Fibroblast of the aortic adventitia (primary cell): ENCODE data around the gene TUBD1. TPM values are rescaled to one million over a fixed set of nuclear protein-coding genes. Genes with fewer than 3 reads are reported as not detected.
A peak's percentile ranks its signal among the peaks of the same experiment; 100 is the strongest.
"Not testable (repeated sequence)": the region's sequence is repeated elsewhere in the genome, so short reads cannot be mapped to it uniquely, and the experiment has no call there.

Source experiments
- DNase-seq: peaks from one replicate; pipeline ENCODE4 v3.0.0-alpha.2; 2010; ENCODE audit warnings: low read depth
- H3K4me3 ChIP-seq: 2 replicates; pipeline ENCODE4 v1.5.1; 2011; ENCODE audit warnings: low read depth, mild to moderate bottlenecking, control low read depth, low read length, moderate library complexity
- total RNA-seq: library from RNA; depleted of rRNA; stranded (reverse); fragments of >200 nt; gene quantifications from 2 replicates; pipeline ENCODE4 v1.2.3, GENCODE V29; 2012; ENCODE audit warnings: low replicate concordance
- TF ChIP-seq, protein P1 (sequence below): IDR thresholded peaks from 2 replicates; pipeline ENCODE4 v1.5.1; 2011; ENCODE audit warnings: mild to moderate bottlenecking, low read length, control low read depth, inconsistent platforms; ENCODE audit not compliant: insufficient read depth

The TUBD1 gene
- total RNA-seq, 1 donor = 6.9 TPM

GRCh38 chr17:59858932-59859331 lies 33.8 kb downstream of the TUBD1 start:
- no peak for DNase-seq
- TF ChIP-seq, protein P1, sequence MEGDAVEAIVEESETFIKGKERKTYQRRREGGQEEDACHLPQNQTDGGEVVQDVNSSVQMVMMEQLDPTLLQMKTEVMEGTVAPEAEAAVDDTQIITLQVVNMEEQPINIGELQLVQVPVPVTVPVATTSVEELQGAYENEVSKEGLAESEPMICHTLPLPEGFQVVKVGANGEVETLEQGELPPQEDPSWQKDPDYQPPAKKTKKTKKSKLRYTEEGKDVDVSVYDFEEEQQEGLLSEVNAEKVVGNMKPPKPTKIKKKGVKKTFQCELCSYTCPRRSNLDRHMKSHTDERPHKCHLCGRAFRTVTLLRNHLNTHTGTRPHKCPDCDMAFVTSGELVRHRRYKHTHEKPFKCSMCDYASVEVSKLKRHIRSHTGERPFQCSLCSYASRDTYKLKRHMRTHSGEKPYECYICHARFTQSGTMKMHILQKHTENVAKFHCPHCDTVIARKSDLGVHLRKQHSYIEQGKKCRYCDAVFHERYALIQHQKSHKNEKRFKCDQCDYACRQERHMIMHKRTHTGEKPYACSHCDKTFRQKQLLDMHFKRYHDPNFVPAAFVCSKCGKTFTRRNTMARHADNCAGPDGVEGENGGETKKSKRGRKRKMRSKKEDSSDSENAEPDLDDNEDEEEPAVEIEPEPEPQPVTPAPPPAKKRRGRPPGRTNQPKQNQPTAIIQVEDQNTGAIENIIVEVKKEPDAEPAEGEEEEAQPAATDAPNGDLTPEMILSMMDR = no peak
- H3K4me3 ChIP-seq = no peak overlapping the region

- TF ChIP-seq, protein P1 = no peak
- DNase-seq = peak; percentile 57
- H3K4me3 ChIP-seq = no peak overlapping the region
Measured at GRCh38 chr17:59858167-59858816, 34.5 kb downstream of the TUBD1 start.

GRCh38 chr17:59856859-59857794 lies 35.6 kb downstream of the TUBD1 start:
- H3K4me3 ChIP-seq = no peak overlapping the region
- TF ChIP-seq, protein P1 = no peak

DNA sequence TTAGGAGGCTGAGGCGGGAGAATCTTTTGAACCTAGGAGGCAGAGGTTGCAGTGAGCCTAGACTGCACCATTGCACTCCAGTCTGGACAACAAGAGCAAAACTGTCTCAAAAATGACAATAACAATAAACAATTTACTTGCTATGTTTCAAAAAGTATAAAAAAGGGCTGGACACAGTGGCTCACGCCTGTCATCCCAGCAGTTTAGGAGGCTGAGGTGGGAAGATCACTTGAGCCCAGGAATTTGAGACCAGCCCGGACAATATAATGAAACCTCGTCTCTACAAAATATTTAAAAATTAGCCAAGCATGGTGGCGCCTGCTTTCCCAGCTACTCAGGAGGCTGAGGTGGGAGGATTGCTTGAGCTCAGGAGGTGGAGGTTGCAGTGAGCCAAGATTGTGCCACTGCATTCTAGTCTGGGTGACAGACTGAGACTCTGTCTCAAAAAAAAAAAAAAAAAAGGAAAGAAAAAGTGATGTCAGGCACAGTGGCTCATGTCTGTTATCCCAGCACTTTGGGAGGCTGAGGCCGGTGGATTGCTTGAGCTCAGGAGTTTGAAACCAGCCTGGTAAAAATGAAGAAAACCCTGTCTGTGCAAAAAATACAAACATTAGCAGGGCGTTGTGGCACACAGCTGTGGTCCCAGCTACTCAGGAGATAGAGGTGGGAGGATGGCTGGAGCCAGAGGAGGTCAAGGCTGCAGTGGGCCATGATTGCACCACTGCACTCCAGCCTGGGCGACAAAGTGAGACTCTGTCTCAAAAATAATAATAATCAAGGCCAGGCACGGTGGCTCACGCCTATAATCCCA lies 38.6 kb downstream of the TUBD1 start:
- DNase-seq, H3K4me3 ChIP-seq: not testable (repeated sequence)

More at GRCh38 chr17:59856859-59857794, 35.6 kb downstream of the TUBD1 start:
- DNase-seq = no peak

GRCh38 chr17:59853168-59853918 lies 39.4 kb downstream of the TUBD1 start:
- TF ChIP-seq, protein P1 = peak; percentile 33
- no peak overlapping the region for H3K4me3 ChIP-seq
- DNase-seq = peak; percentile 80

- not testable (repeated sequence) for DNase-seq, H3K4me3 ChIP-seq
Measured at GRCh38 chr17:59852847-59853167, 39.9 kb downstream of the TUBD1 start.

DNA sequence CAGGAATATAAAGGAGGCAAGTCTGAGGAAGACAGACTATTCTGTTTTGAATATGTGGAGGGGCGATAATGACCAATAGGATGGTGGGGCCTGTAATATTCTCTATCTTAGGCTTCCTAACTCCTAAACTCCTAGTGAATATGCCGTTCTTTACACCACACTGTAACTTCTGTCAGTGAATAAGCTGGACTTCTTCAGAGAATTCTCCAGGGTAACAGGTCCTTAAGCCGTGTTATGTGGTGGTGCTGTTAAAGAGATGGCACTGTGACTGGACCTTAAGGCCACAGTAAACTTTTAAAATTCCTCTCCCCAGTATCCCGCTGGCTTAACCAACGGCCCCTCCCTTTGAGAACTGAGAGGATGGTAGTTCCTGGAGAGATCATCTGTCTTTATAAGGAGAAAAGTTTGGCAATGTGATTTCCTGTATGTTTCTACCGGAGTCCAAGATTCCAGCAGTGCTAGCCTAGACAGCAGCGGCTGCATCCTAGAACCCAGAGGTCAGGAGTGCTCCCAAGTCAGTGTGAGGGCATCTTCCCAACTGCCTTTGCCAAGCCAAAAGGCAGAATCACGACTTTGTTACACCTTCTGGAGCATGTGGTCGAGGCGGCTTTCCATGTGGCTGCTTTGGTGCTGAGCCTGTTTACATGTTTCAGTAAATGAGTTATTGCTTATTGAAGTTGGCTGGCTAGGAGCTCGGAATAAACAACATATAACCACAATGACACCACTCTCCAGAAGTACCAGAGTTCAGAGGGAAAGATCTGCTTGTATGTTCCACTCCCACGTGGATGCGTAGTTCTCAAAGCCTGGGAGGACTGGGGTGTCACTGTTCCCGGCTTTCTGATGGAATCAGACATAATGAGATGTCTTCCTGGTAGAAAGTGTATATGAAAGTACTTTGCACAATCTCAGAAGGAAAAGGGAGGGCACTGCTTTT lies 41.0 kb downstream of the TUBD1 start:
- DNase-seq = peak; percentile 54
- H3K4me3 ChIP-seq = no peak overlapping the region
- TF ChIP-seq, protein P1 = no peak

DNA sequence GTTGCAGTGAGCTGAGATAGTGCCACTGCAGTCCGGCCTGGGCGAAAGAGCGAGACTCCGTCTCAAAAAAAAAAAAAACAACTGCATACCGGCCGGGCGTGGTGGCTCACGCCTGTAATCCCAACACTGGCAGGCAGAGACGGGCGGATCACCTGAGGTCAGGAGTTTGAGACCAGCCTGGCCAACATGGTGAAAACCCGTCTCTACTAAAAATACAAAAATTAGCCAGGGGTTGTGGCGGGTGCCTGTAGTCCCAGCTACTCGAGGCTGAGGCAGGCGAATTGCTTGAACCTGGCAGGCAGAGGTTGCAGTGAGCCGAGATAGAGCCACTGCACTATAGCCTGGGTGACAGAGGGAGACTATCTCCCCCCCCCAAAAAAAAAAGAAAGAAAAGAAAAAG lies 42.4 kb downstream of the TUBD1 start:
- not testable (repeated sequence) for DNase-seq, H3K4me3 ChIP-seq
